ENCODE results near the gene SNRK.

DNA sequence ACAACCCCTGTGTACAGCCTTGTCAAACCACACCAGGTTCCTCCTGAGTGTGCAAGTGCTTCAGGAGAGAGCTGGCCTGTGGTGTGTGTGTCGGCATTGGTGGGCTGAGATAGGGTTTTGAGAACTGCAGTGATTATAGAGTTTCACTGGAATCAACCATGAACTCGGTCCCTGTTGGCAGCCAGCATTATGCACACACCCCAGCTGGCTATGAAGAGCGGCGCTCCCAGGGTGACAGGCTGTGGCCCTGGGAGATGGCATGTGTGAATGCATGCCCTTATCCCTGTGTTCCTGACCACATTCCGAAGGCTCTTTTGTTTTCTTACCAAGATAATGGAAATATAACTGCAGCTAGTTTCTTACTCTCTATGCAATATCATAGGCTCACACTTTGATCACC, 101.8 kb downstream of the SNRK start:
- TF ChIP-seq POLR2A (IDR thresholded peaks at IDR 0.05; ENCODE audit: low read depth, low read length) (no peak), TAF1 (IDR thresholded peaks at IDR 0.05; ENCODE audit: low read depth, low read length) (no peak), PAX5 (IDR thresholded peaks at IDR 0.05; ENCODE audit: insufficient read depth, low read length, severe bottlenecking) (no peak), POU2F2 (IDR thresholded peaks at IDR 0.05; ENCODE audit: low read depth, low read length) (no peak), POLR2AphosphoS5 (IDR thresholded peaks at IDR 0.05; ENCODE audit: low read depth, low read length) (no peak)
